ENCODE measurements around the gene WBP11. TPM values are rescaled to one million over a fixed set of nuclear protein-coding genes. Genes with fewer than 3 reads are reported as not detected.
A peak's percentile ranks its signal among the peaks of the same experiment; 100 is the strongest.

Gene WBP11
- total and polyA plus RNA-seq, 9 of the 15 experiments (the other 6 are each of a cell fraction or from before 2014, with no cell fraction given): 7.7 to 60.8 (median 24.6) TPM

DNA sequence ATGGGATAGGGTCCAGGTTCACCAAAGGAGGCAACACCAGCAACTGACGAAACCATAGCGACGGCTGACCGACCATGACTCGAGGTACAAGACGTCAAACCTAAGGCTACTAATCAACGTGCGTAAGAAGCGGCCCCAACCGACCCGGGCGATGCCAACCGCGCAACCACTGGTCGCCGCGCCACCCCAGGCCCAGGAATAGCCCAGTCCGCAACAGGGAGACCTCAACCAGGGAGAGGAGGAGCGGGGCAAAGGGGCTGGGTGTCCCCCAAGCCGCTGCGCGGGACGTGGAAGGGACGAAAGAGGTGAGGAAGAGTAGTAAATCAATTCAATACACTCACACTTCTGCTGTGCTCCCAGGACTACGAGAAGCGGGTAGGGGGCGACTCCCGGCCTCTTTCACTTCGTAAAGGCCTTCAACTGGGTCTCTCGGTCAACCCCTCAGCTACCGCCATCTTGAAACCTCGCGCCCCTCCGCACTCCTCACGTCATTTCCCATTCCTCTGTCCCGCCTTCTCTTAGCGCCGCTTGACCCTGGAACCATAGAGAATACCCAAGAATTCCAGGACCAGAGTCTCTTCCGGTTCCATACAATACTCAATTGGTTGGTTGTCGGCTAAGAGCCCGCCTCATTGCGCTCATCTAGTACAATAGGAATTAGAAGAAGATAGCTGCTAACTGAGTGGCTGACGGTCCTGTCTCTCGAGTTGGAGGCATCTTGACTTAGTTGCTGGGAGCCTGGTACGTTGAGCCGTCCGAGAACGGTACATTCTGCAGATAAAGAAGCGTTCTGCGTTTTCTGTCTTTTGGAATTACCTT is at the start of gene WBP11, which contains the start of gene C12orf60 (continued):
- TF ChIP-seq, protein P1, sequence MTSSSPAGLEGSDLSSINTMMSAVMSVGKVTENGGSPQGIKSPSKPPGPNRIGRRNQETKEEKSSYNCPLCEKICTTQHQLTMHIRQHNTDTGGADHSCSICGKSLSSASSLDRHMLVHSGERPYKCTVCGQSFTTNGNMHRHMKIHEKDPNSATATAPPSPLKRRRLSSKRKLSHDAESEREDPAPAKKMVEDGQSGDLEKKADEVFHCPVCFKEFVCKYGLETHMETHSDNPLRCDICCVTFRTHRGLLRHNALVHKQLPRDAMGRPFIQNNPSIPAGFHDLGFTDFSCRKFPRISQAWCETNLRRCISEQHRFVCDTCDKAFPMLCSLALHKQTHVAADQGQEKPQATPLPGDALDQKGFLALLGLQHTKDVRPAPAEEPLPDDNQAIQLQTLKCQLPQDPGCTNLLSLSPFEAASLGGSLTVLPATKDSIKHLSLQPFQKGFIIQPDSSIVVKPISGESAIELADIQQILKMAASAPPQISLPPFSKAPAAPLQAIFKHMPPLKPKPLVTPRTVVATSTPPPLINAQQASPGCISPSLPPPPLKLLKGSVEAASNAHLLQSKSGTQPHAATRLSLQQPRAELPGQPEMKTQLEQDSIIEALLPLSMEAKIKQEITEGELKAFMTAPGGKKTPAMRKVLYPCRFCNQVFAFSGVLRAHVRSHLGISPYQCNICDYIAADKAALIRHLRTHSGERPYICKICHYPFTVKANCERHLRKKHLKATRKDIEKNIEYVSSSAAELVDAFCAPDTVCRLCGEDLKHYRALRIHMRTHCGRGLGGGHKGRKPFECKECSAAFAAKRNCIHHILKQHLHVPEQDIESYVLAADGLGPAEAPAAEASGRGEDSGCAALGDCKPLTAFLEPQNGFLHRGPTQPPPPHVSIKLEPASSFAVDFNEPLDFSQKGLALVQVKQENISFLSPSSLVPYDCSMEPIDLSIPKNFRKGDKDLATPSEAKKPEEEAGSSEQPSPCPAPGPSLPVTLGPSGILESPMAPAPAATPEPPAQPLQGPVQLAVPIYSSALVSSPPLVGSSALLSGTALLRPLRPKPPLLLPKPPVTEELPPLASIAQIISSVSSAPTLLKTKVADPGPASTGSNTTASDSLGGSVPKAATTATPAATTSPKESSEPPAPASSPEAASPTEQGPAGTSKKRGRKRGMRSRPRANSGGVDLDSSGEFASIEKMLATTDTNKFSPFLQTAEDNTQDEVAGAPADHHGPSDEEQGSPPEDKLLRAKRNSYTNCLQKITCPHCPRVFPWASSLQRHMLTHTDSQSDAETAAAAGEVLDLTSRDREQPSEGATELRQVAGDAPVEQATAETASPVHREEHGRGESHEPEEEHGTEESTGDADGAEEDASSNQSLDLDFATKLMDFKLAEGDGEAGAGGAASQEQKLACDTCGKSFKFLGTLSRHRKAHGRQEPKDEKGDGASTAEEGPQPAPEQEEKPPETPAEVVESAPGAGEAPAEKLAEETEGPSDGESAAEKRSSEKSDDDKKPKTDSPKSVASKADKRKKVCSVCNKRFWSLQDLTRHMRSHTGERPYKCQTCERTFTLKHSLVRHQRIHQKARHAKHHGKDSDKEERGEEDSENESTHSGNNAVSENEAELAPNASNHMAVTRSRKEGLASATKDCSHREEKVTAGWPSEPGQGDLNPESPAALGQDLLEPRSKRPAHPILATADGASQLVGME (CRISPR knock-in tag; IDR thresholded peaks at IDR 0.05): no peak
- TF ChIP-seq RBBP5 (IDR thresholded peaks at IDR 0.05; ENCODE audit: borderline replicate concordance, insufficient read depth, low read length, poor library complexity, severe bottlenecking) (no peak), GTF2F1 (IDR thresholded peaks at IDR 0.05; ENCODE audit: low read depth, low read length) (no peak; the same call in 1 of the 2 replicates), ZNF584 (CRISPR knock-in tag; IDR thresholded peaks at IDR 0.05; ENCODE audit: low read depth) (no peak), BCOR (IDR thresholded peaks at IDR 0.05) (no peak), CHD2 (IDR thresholded peaks at IDR 0.05; ENCODE audit: low read depth, low read length) (peak; percentile 52), MEF2A (IDR thresholded peaks at IDR 0.05; ENCODE audit: control insufficient read depth, low read depth, low read length) (no peak)
- TF ChIP-seq, protein P2, sequence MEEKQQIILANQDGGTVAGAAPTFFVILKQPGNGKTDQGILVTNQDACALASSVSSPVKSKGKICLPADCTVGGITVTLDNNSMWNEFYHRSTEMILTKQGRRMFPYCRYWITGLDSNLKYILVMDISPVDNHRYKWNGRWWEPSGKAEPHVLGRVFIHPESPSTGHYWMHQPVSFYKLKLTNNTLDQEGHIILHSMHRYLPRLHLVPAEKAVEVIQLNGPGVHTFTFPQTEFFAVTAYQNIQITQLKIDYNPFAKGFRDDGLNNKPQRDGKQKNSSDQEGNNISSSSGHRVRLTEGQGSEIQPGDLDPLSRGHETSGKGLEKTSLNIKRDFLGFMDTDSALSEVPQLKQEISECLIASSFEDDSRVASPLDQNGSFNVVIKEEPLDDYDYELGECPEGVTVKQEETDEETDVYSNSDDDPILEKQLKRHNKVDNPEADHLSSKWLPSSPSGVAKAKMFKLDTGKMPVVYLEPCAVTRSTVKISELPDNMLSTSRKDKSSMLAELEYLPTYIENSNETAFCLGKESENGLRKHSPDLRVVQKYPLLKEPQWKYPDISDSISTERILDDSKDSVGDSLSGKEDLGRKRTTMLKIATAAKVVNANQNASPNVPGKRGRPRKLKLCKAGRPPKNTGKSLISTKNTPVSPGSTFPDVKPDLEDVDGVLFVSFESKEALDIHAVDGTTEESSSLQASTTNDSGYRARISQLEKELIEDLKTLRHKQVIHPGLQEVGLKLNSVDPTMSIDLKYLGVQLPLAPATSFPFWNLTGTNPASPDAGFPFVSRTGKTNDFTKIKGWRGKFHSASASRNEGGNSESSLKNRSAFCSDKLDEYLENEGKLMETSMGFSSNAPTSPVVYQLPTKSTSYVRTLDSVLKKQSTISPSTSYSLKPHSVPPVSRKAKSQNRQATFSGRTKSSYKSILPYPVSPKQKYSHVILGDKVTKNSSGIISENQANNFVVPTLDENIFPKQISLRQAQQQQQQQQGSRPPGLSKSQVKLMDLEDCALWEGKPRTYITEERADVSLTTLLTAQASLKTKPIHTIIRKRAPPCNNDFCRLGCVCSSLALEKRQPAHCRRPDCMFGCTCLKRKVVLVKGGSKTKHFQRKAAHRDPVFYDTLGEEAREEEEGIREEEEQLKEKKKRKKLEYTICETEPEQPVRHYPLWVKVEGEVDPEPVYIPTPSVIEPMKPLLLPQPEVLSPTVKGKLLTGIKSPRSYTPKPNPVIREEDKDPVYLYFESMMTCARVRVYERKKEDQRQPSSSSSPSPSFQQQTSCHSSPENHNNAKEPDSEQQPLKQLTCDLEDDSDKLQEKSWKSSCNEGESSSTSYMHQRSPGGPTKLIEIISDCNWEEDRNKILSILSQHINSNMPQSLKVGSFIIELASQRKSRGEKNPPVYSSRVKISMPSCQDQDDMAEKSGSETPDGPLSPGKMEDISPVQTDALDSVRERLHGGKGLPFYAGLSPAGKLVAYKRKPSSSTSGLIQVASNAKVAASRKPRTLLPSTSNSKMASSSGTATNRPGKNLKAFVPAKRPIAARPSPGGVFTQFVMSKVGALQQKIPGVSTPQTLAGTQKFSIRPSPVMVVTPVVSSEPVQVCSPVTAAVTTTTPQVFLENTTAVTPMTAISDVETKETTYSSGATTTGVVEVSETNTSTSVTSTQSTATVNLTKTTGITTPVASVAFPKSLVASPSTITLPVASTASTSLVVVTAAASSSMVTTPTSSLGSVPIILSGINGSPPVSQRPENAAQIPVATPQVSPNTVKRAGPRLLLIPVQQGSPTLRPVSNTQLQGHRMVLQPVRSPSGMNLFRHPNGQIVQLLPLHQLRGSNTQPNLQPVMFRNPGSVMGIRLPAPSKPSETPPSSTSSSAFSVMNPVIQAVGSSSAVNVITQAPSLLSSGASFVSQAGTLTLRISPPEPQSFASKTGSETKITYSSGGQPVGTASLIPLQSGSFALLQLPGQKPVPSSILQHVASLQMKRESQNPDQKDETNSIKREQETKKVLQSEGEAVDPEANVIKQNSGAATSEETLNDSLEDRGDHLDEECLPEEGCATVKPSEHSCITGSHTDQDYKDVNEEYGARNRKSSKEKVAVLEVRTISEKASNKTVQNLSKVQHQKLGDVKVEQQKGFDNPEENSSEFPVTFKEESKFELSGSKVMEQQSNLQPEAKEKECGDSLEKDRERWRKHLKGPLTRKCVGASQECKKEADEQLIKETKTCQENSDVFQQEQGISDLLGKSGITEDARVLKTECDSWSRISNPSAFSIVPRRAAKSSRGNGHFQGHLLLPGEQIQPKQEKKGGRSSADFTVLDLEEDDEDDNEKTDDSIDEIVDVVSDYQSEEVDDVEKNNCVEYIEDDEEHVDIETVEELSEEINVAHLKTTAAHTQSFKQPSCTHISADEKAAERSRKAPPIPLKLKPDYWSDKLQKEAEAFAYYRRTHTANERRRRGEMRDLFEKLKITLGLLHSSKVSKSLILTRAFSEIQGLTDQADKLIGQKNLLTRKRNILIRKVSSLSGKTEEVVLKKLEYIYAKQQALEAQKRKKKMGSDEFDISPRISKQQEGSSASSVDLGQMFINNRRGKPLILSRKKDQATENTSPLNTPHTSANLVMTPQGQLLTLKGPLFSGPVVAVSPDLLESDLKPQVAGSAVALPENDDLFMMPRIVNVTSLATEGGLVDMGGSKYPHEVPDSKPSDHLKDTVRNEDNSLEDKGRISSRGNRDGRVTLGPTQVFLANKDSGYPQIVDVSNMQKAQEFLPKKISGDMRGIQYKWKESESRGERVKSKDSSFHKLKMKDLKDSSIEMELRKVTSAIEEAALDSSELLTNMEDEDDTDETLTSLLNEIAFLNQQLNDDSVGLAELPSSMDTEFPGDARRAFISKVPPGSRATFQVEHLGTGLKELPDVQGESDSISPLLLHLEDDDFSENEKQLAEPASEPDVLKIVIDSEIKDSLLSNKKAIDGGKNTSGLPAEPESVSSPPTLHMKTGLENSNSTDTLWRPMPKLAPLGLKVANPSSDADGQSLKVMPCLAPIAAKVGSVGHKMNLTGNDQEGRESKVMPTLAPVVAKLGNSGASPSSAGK (IDR thresholded peaks at IDR 0.05): no peak
